Nephron progenitor cell (in vitro differentiated cells): ENCODE data around the gene RCAN2.
"Not testable (repeated sequence)": the region's sequence is repeated elsewhere in the genome, so short reads cannot be mapped to it uniquely, and the experiment has no call there.

Source experiments
- DNase-seq: peaks from one replicate; pipeline ENCODE4 v3.0.0; 2021
- H3K27ac Mint-ChIP-seq: 2 replicates; pipeline ENCODE4 v1.8.0; 2021; ENCODE audit warnings: mild to moderate bottlenecking, moderate library complexity, mixed read lengths
- H3K27me3 Mint-ChIP-seq: 2 replicates; pipeline ENCODE4 v1.8.0; 2021; ENCODE audit warnings: mild to moderate bottlenecking, low read depth, mixed read lengths; ENCODE audit not compliant: poor library complexity
- H3K36me3 Mint-ChIP-seq: 2 replicates; pipeline ENCODE4 v1.8.0; 2021; ENCODE audit warnings: low read depth, mixed read lengths
- H3K4me1 Mint-ChIP-seq: 2 replicates; pipeline ENCODE4 v1.8.0; 2021; ENCODE audit warnings: mixed read lengths
- H3K4me3 Mint-ChIP-seq: 2 replicates; pipeline ENCODE4 v1.8.0; 2021; ENCODE audit warnings: mild to moderate bottlenecking, moderate library complexity, mixed read lengths
- H3K9me3 Mint-ChIP-seq: 2 replicates; pipeline ENCODE4 v1.8.0; 2021; ENCODE audit warnings: mild to moderate bottlenecking, moderate library complexity, mixed read lengths
- TF ChIP-seq, protein P1 (sequence below): fragments of 200-600 bp; sonication (generic); IDR thresholded peaks from 2 replicates; pipeline ENCODE4 v1.5.0; 2021; ENCODE audit warnings: antibody characterized with exemption

Gene RCAN2

DNA sequence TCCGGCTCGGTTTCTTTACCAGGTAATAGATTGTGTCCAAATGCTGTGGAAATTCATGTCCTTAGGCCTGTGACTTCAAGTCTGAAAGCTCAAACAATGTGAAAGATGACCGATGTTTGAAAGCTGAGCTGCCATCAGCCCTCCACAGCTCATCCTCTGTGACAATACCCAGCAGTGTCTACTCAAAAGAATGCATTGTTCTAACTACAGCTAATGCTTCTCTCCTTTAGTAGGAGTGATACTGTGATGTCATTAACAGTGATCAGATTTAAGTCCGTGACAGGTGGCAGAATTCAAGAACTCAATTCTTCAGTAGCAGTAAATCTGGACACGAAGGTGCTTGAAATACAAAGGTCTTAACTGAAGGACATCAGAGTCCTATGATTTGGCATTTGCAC lies 97.3 kb downstream of the RCAN2 start:
- TF ChIP-seq, protein P1, sequence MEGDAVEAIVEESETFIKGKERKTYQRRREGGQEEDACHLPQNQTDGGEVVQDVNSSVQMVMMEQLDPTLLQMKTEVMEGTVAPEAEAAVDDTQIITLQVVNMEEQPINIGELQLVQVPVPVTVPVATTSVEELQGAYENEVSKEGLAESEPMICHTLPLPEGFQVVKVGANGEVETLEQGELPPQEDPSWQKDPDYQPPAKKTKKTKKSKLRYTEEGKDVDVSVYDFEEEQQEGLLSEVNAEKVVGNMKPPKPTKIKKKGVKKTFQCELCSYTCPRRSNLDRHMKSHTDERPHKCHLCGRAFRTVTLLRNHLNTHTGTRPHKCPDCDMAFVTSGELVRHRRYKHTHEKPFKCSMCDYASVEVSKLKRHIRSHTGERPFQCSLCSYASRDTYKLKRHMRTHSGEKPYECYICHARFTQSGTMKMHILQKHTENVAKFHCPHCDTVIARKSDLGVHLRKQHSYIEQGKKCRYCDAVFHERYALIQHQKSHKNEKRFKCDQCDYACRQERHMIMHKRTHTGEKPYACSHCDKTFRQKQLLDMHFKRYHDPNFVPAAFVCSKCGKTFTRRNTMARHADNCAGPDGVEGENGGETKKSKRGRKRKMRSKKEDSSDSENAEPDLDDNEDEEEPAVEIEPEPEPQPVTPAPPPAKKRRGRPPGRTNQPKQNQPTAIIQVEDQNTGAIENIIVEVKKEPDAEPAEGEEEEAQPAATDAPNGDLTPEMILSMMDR = no peak
- H3K36me3 Mint-ChIP-seq = no peaks in the 10 kb centered on the region
- no peak overlapping the region for H3K27ac Mint-ChIP-seq
- no peak for DNase-seq
- no peaks in the 10 kb centered on the region for H3K4me1 Mint-ChIP-seq
- no peaks in the 10 kb centered on the region for H3K9me3 Mint-ChIP-seq
- peaks cover 3% of the 10 kb centered on the region for H3K27me3 Mint-ChIP-seq
- H3K4me3 Mint-ChIP-seq = no peak overlapping the region

DNA sequence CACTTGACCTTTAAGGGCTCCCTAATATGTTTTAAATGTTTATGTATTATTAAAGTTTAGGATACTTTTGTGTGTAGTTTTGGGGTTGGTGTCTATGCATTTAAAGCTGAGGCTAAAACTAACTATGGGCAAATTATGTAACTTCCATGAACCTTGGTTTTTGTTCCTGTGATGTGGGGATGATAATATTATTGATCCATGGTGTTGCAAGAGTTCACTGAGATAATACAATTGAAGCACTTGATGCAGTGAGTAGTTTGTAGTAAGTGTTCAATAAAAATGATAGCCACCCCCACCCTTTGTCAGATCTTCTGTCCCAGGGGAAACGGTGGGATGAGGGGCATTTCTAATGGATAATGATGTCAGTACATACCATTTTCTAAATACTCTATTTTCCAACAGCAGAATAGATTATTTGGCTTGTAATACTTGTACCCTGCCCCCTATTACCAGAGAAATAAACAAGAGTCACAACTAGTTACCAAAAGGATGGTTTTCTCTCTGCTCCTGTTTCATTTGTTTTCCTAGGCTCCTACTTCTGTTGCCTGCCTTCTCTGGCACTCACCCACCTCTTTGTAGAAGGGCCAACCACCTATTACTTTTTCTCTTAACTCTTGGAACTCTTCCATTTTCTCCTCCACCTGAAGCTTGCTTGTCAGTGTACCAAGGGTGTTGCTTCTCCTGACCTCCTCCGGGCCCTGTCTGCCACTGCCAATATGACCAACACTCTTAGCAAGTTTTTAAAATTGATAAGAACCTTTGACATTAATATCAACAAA lies 97.9 kb downstream of the RCAN2 start:
- no peaks in the 10 kb centered on the region for H3K36me3 Mint-ChIP-seq
- no peak for DNase-seq
- H3K27ac Mint-ChIP-seq = no peak overlapping the region
- TF ChIP-seq, protein P1 = no peak
- no peaks in the 10 kb centered on the region for H3K4me1 Mint-ChIP-seq
- H3K4me3 Mint-ChIP-seq = no peak overlapping the region
- H3K9me3 Mint-ChIP-seq = no peaks in the 10 kb centered on the region
- H3K27me3 Mint-ChIP-seq = peaks cover 3% of the 10 kb centered on the region

DNA sequence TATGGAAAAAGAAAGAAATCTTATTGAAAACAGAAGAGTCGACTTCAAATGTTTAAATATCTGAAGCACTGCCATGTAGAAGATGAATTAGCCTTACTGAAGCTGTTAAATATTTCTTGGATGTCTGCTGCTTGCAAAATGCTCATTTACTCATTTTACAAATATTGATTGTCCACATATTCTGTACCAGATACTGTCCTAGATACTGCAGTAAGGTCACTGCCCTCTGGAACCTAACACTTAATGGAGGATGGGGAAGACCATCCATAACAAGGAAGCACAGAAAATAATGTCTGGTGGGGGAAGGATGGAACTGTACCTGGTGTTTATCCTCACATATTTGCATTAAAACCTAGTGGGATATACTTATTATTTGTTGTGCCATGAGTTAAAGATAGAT lies 99.0 kb downstream of the RCAN2 start:
- no peaks in the 10 kb centered on the region for H3K36me3 Mint-ChIP-seq
- DNase-seq = no peak
- H3K27ac Mint-ChIP-seq = no peak overlapping the region
- no peaks in the 10 kb centered on the region for H3K4me1 Mint-ChIP-seq
- TF ChIP-seq, protein P1 = no peak
- no peak overlapping the region for H3K4me3 Mint-ChIP-seq
- H3K27me3 Mint-ChIP-seq = peaks cover 3% of the 10 kb centered on the region
- no peaks in the 10 kb centered on the region for H3K9me3 Mint-ChIP-seq

DNA sequence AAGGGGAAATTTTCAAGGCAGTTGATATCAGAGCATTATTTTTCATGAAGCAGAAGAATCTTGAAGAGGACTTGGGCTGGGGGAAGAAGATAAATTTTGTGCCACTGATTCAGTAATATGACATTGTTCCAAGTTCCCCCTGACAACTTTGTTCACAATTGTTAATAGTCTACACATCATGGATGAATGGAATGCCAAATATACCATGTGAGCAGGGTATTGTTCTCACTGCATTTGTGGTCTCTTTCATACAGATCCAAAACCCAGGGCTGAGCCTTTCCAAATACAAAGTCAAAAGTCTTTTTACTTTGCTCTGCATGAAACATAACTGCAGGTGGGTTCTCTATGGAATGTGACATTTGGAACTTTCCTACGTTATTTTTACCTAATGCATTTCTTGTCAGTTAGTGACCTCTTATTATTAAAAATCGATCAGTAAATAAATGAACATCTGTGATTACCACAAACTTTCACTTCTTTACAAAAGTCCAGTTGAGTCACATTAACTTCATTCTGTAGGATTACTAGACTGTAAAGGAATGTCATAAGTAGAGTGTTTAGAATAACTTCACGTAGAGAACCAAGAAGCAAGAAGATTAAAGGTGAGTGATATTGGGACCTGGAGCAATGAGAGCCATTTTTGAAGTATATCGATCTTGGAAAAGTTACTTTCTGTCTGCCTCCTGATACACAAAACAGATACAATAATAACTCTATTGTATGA lies 100.9 kb downstream of the RCAN2 start:
- Mint-ChIP-seq H3K27me3 (peaks cover 3% of the 10 kb centered on the region), H3K36me3 (no peaks in the 10 kb centered on the region), H3K4me1 (no peaks in the 10 kb centered on the region), H3K27ac (no peak overlapping the region), H3K9me3 (peaks cover 9% of the 10 kb centered on the region), H3K4me3 (no peak overlapping the region)
- TF ChIP-seq, protein P1 = no peak
- no peak for DNase-seq

DNA sequence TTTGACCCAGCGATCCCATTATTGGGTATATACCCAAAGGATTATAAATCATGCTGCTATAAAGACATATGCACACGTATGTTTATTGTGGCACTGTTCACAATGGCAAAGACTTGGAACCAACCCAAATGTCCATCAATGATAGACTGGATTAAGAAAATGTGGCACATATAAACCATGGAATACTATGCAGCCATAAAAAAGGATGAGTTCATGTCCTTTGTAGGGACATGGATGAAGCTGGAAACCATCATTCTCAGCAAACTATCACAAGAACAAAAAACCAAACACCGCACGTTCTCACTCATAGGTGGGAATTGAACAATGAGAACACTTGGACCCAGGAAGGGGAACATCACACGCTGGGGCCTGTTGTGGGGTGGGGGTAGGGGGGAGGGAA lies 103.5 kb downstream of the RCAN2 start:
- not testable (repeated sequence) for H3K27me3 Mint-ChIP-seq, H3K4me1 Mint-ChIP-seq, H3K9me3 Mint-ChIP-seq, H3K36me3 Mint-ChIP-seq, H3K27ac Mint-ChIP-seq, DNase-seq, H3K4me3 Mint-ChIP-seq

DNA sequence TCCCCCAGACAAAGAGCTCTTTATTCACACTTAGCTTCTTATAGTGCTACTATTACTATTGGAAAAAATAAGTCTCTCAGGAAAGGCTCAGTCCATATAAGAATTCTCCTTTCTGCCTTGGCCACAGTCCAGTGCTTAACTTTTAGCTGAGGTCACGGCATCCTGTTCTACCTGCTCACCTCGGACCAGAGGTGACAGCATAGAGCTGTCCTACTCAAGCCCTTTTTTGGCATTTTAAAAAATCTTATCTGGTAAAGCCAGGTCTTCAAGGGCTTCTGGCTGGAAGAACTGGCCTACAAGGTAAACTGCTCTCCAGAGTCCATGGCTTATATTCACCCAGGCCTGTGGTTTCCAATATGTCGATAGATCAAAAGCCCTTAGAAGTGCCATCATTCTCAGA lies 109.7 kb downstream of the RCAN2 start:
- H3K9me3 Mint-ChIP-seq = peaks cover 6% of the 10 kb centered on the region
- DNase-seq = no peak
- H3K36me3 Mint-ChIP-seq = no peaks in the 10 kb centered on the region
- TF ChIP-seq, protein P1 = no peak
- no peak overlapping the region for H3K27ac Mint-ChIP-seq
- no peak overlapping the region for H3K4me3 Mint-ChIP-seq
- H3K4me1 Mint-ChIP-seq = no peaks in the 10 kb centered on the region
- no peaks in the 10 kb centered on the region for H3K27me3 Mint-ChIP-seq
